Uterus (tissue), 4 donors: ENCODE results near the gene ALG3. TPM values are rescaled to one million over a fixed set of nuclear protein-coding genes. Genes with fewer than 3 reads are reported as not detected.
A peak's percentile ranks its signal among the peaks of the same experiment; 100 is the strongest.

Experiments used
- DNase-seq, 2 donors: peaks; one replicate each; pipeline ENCODE4 v3.0.0-alpha.2; 2019 to 2020
- H3K27ac ChIP-seq, 2 donors: fragments of 200-600 bp; sonication (generic); 1 replicate in 1 of 2; 2 replicates in 1 of 2; pipeline ENCODE4 v1.5.1; 2016 to 2018
- H3K27me3 ChIP-seq, 2 donors: fragments of 200-600 bp; sonication (generic); one replicate each; pipeline ENCODE4 v1.5.1; 2018 to 2019; ENCODE audit warnings: control low read depth in 1 of 2
- H3K36me3 ChIP-seq, 2 donors: fragments of 200-600 bp; sonication (generic); one replicate each; pipeline ENCODE4 v1.5.1; 2019; ENCODE audit warnings: control low read depth in 1 of 2
- H3K4me1 ChIP-seq, 2 donors: fragments of 200-600 bp; sonication (generic); one replicate each; pipeline ENCODE4 v1.5.1; 2018 to 2019; ENCODE audit warnings: control low read depth in 1 of 2
- H3K4me3 ChIP-seq, 2 donors: fragments of 200-600 bp; sonication (generic); 1 replicate in 1 of 2; 2 replicates in 1 of 2; pipeline ENCODE4 v1.5.1; 2018 to 2019; ENCODE audit warnings: mild to moderate bottlenecking in 1 of 2
- H3K9me3 ChIP-seq, 2 donors: fragments of 200-600 bp; sonication (generic); one replicate each; pipeline ENCODE4 v1.5.1; 2019; ENCODE audit warnings: control low read depth in 1 of 2
- POLR2A ChIP-seq, 2 donors: fragments of 450-650 bp; IDR thresholded peaks; one replicate each; pipeline ENCODE4 v1.6.1; 2016; ENCODE audit warnings: antibody characterized with exemption in 2 of 2, mild to moderate bottlenecking in 1 of 2, moderate library complexity in 1 of 2
- intact Hi-C: fragments of 100-400 bp; cut with DNase I; formaldehyde crosslinking; loops from one replicate; pipeline ENCODE4 v1.15.1; 2023; ENCODE audit warnings: low total_unique reads
- total RNA-seq, 4 donors: library from RNA; depleted of rRNA in 3 of 4; stranded (reverse); fragments of >200 nt in 3 of 4; gene quantifications; one replicate each; pipeline versions ENCODE4 v1.1.0 to v1.2.4, GENCODE V29; 2014 to 2023
- TF ChIP-seq, protein P1 (sequence below), 4 experiments: fragments of 200-600 bp in 2 of 4; fragments of 450-650 bp in 2 of 4; sonication (generic) in 2 of 4; IDR thresholded peaks; one replicate each; pipeline ENCODE4 v1.5.1; 2016 to 2019; ENCODE audit warnings: antibody characterized with exemption in 4 of 4, mild to moderate bottlenecking in 2 of 4, moderate library complexity in 1 of 4
- donor health status: DM: yes; HTN: yes; CAD: no.

Gene ALG3
- total RNA-seq, 4 donors from 2014 or later = 16.5 to 77.1 (median 53.1) TPM

DNA sequence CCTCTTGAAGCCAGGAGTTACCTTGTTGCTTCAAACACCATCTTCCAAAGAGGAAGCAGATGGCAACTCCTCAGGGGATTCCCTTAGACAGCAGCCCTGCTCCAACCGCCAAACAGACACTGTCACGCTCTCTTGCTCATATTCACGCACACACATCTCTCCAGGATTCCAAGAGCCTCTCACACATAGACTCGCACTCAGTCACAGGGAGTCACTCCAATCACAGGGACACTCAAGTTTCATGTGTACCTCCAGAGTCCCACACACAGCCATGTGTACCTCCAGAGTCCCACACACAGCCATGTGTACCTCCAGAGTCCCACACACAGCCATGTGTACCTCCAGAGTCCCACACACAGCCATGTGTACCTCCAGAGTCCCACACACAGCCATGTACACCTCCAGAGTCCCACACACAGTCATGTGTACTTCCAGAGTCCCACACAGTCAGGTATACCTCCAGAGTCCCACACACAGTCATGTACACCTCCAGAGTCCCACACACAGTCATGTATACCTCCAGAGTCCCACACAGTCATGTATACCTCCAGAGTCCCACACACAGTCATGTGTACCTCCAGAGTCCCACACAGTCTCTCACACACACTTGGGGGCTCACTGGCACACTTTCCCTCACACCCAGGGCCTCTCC, 13.3 kb downstream of the ALG3 start:
- Histone ChIP-seq H3K27me3 (peaks cover 6 to 8% of the 10 kb centered on the region in 2 donors), H3K36me3 (no peaks in the 10 kb centered on the region), H3K27ac (no peak overlapping the region), H3K4me1 (peaks cover 0 to 3% of the 10 kb centered on the region in 2 donors), H3K9me3 (no peaks in the 10 kb centered on the region), H3K4me3 (no peak overlapping the region)
- TF ChIP-seq, protein P1, sequence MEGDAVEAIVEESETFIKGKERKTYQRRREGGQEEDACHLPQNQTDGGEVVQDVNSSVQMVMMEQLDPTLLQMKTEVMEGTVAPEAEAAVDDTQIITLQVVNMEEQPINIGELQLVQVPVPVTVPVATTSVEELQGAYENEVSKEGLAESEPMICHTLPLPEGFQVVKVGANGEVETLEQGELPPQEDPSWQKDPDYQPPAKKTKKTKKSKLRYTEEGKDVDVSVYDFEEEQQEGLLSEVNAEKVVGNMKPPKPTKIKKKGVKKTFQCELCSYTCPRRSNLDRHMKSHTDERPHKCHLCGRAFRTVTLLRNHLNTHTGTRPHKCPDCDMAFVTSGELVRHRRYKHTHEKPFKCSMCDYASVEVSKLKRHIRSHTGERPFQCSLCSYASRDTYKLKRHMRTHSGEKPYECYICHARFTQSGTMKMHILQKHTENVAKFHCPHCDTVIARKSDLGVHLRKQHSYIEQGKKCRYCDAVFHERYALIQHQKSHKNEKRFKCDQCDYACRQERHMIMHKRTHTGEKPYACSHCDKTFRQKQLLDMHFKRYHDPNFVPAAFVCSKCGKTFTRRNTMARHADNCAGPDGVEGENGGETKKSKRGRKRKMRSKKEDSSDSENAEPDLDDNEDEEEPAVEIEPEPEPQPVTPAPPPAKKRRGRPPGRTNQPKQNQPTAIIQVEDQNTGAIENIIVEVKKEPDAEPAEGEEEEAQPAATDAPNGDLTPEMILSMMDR (IDR thresholded peaks at IDR 0.05) = no peak
- TF ChIP-seq POLR2A (IDR thresholded peaks at IDR 0.05) = no peak
- intact Hi-C loops = no loop called here
- no peak for DNase-seq

DNA sequence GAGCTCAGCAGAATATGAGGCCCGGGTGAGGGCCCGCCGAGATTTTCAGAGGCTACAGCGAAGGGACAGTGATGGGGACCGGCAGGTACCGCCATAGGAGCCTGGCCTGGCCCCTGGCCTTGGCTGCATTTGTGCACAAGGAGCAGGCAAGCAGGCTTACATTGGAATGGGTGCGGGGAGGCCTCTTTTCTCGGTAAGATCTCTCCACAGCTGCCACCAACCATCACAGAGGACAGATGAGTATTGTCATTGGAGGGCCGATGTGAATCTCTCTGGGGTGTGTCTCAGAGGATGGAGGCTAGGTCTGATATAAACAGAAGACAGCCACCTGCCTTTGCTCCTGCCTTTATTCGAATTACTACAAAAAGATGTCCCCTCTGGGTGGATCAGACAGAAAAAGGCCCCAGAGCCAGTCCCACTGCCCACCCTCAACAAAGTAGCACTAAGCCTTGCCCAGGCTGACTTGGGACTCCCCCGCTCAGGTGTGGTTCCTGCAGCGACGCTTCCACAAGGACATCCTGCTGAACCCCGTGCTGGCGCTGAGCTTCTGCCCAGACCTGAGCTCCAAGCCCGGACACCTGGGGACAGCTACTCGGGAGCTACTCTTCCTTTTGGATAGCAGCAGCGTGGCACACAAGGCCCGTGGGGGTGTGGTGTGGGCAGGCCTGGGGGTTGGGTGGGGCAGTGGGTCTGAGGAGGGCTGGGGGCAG, 13.9 kb downstream of the ALG3 start:
- no peak for DNase-seq
- H3K36me3 ChIP-seq = no peaks in the 10 kb centered on the region
- H3K27ac ChIP-seq = no peak overlapping the region
- no peak overlapping the region for H3K4me3 ChIP-seq
- TF ChIP-seq, protein P1 (IDR thresholded peaks at IDR 0.05) = no peak
- TF ChIP-seq POLR2A (IDR thresholded peaks at IDR 0.05) = no peak
- peaks cover 0 to 10% of the 10 kb centered on the region in 2 donors for H3K4me1 ChIP-seq
- no peaks in the 10 kb centered on the region for H3K9me3 ChIP-seq
- peaks cover 8 to 12% of the 10 kb centered on the region in 2 donors for H3K27me3 ChIP-seq
- intact Hi-C loops = no loop called here

DNA sequence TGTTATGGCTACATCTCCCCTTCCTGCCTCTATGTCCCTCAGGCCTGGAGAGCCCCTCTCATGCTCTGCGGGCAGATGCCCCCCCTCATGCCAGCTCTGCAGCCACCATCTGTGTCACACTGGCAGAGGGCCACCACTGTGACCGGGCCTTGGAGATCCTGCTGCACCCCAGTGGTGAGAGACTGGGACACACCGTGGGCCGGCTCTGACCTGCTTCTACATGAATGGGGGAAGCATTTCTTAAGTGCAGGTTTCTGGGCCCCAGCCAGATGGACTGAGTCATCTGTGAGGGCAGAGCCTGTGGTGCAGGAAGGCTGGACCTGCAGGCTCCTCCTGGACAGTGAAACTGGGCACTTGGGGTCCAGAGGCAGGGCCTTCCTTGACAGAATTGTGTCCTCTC, 14.5 kb downstream of the ALG3 start:
- intact Hi-C loops = no loop called here
- no peak overlapping the region for H3K27ac ChIP-seq
- peaks cover 8 to 18% of the 10 kb centered on the region in 2 donors for H3K27me3 ChIP-seq
- H3K36me3 ChIP-seq = no peaks in the 10 kb centered on the region
- peak; percentile 40 to 49 for DNase-seq
- no peaks in the 10 kb centered on the region for H3K9me3 ChIP-seq
- no peak overlapping the region for H3K4me3 ChIP-seq
- TF ChIP-seq POLR2A (IDR thresholded peaks at IDR 0.05) = no peak
- TF ChIP-seq, protein P1 (IDR thresholded peaks at IDR 0.05) = no peak
- H3K4me1 ChIP-seq = peaks cover 0 to 13% of the 10 kb centered on the region in 2 donors

DNA sequence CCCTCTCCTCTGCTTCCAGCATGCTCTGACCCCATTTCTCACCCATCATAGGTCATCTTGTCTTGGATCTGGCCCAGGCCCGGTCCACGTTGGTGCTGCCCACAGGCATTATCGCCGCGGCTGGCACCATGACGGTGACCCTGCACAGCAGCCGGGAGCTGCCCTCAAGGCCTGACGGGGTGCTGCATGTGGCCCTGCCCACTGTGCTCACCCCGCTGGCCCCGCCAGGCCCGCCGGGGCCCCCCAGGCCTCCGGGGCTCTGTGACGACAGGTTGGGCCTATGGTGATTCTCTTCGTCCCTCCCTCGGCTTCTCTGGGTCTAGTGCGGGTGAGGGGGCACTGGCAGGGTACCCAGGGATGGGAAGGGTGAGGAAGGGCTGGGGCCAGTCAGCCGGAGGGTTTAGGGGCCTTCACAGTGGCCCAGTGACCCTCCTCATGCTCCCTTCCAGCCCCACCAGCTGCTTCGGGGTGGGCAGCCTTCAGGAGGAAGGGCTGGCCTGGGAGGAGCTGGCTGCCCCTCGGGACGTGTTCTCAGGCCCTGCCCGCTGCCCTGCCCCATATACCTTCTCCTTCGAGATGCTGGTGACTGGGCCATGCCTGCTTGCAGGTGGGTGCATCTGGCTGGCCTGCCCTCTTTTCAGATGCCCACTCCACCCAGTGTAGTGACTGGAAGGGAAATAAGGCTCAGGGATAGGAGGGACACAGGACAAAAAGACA, 15.5 kb downstream of the ALG3 start:
- Histone ChIP-seq H3K4me3 (no peak overlapping the region), H3K4me1 (peaks cover 0 to 18% of the 10 kb centered on the region in 2 donors), H3K27ac (no peak overlapping the region), H3K36me3 (no peaks in the 10 kb centered on the region), H3K9me3 (no peaks in the 10 kb centered on the region), H3K27me3 (peaks cover 8 to 19% of the 10 kb centered on the region in 2 donors)
- TF ChIP-seq, protein P1 (IDR thresholded peaks at IDR 0.05) = no peak
- intact Hi-C loops = no loop called here
- no peak for DNase-seq

DNA sequence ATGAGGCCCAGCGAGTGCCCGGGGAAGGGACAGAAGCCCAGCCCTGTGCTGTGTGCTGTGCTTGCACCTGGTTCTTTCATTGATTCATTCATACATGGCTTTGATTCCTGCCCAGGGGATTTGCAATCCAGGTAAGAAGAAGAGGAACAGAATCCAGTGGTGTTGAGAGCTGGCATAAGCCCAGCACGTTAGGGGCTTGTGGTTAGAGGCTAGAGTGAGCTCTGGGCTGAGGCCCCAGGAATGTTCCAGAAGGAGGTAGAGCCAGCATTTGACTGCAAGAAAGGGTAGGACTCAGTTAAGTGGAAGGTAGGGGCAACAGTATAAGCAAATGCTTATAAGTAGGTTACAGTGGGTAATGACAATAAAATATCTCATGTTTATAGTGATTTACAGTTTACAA, 17.1 kb downstream of the ALG3 start:
- Histone ChIP-seq H3K4me1 (peaks cover 0 to 18% of the 10 kb centered on the region in 2 donors), H3K27me3 (peaks cover 8 to 19% of the 10 kb centered on the region in 2 donors), H3K27ac (no peak overlapping the region), H3K9me3 (no peaks in the 10 kb centered on the region), H3K4me3 (no peak overlapping the region), H3K36me3 (no peaks in the 10 kb centered on the region)
- intact Hi-C loops = no loop called here
- DNase-seq = no peak
- TF ChIP-seq, protein P1 (IDR thresholded peaks at IDR 0.05) = no peak
- no peak for TF ChIP-seq POLR2A (IDR thresholded peaks at IDR 0.05)
